ENCODE data around the gene NTRK3.

DNA sequence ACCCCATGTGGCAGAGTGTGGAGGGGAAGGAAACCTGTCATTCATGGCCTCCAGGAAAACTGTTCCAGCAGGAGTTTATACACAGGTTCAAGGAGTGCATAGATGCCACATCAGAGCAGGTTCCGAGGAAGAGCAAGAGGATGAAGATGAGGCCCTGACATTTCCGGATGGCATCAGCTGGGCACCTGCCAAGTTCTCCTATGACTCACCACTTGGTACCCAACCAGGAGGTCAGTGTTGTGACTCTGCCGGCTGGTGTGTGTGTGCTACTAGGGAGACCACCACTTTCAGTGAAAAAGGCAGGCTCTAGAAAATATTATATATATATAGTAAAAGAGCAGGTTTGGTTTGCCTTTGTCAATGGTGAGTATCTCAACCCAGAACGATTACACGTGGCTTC lies 69.3 kb downstream of the NTRK3 start:
- TF ChIP-seq, protein P1, sequence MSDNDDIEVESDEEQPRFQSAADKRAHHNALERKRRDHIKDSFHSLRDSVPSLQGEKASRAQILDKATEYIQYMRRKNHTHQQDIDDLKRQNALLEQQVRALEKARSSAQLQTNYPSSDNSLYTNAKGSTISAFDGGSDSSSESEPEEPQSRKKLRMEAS (IDR thresholded peaks at IDR 0.05) = no peak
- TF ChIP-seq RBBP5 (IDR thresholded peaks at IDR 0.05; ENCODE audit: borderline replicate concordance, low read depth, low read length) = no peak
- TF ChIP-seq, protein P2, sequence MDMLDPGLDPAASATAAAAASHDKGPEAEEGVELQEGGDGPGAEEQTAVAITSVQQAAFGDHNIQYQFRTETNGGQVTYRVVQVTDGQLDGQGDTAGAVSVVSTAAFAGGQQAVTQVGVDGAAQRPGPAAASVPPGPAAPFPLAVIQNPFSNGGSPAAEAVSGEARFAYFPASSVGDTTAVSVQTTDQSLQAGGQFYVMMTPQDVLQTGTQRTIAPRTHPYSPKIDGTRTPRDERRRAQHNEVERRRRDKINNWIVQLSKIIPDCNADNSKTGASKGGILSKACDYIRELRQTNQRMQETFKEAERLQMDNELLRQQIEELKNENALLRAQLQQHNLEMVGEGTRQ (IDR thresholded peaks at IDR 0.05; ENCODE audit: low read length) = no peak
- TF ChIP-seq, protein P3, sequence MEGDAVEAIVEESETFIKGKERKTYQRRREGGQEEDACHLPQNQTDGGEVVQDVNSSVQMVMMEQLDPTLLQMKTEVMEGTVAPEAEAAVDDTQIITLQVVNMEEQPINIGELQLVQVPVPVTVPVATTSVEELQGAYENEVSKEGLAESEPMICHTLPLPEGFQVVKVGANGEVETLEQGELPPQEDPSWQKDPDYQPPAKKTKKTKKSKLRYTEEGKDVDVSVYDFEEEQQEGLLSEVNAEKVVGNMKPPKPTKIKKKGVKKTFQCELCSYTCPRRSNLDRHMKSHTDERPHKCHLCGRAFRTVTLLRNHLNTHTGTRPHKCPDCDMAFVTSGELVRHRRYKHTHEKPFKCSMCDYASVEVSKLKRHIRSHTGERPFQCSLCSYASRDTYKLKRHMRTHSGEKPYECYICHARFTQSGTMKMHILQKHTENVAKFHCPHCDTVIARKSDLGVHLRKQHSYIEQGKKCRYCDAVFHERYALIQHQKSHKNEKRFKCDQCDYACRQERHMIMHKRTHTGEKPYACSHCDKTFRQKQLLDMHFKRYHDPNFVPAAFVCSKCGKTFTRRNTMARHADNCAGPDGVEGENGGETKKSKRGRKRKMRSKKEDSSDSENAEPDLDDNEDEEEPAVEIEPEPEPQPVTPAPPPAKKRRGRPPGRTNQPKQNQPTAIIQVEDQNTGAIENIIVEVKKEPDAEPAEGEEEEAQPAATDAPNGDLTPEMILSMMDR (IDR thresholded peaks at IDR 0.05; ENCODE audit: control extremely low read depth in 1 of 3, insufficient read depth in 1 of 3, low read depth in 1 of 3, low read length in 3 of 3) = no peak
- no peak for TF ChIP-seq POLR2A (IDR thresholded peaks at IDR 0.05; ENCODE audit: control extremely low read depth in 1 of 2, low read depth in 2 of 2, low read length in 2 of 2)
- TF ChIP-seq RAD21 (IDR thresholded peaks at IDR 0.05 in 1 of 2, conservative IDR thresholded peaks at IDR 0.05 in 1 of 2; ENCODE audit: low read depth in 2 of 2, low read length in 2 of 2) = no peak
